ENCODE results near the gene AKAP8L.
A peak's percentile ranks its signal among the peaks of the same experiment; 100 is the strongest.

Gene AKAP8L

DNA sequence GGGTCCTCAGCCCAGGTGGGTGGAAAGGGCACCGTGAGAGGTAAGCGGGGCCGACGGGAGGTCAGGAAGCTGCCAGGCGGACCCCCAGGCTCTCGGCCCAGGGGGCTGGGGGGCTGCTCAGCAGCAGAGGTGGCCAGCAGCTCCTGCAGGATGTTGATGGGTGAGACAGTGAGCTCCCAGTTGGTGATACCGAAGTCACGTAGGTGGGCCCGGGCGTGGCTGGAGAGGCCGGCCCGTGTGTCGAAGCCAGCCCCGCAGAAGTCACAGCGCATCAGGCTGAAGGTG lies 18.0 kb upstream of the AKAP8L start:
- Histone ChIP-seq H3K27me3 (ENCODE audit: control insufficient read depth, insufficient read depth, low read length) (no peaks in the 10 kb centered on the region), H3K9ac (ENCODE audit: low read length) (no peak overlapping the region), H3K9me3 (ENCODE audit: control insufficient read depth, low read length) (no peaks in the 10 kb centered on the region), H3K4me1 (ENCODE audit: control insufficient read depth, insufficient read depth, low read length) (peaks cover 10% of the 10 kb centered on the region), H3K36me3 (ENCODE audit: control insufficient read depth, insufficient read depth, low read length) (no peaks in the 10 kb centered on the region), H3K4me3 (ENCODE audit: low read length) (no peak overlapping the region)

DNA sequence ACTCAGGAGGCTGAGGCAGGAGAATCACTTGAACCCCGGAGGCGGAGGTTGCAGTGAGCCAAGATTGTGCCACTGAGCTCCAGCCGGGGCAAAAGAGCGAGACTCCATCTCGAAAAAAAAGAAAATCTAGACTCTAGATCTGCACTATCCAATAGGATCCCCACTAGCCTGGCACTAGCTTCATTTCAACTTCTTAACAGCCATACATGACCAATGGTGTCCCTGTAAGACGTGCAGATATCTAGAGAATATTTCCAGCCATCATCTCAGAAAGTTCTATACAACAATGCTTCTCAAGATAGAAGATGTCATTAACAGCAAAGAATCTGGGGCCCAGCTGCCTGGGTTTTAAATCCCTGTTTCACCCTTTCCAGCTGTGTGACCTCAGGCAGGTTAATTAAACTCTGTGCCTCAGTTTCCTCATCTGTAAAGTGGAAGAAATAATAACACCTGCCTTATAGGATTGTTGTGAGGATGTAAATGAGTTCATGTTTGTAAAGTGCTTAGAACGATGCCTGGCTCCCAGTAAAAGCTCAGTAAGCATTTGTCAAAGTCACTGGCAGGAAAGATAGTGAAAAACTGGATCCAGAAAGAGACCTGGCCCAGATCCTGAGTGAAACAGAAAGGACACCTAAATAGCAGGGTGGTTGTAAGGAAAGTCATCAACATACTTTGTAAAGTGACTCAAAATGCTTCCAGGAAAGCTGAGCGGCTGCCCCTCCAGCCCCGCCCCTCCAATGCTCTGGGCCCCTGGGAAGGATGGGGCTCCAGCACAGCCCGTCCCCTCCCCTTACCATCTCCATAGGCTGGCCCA lies 17.4 kb upstream of the AKAP8L start:
- no peaks in the 10 kb centered on the region for H3K36me3 ChIP-seq (ENCODE audit: control insufficient read depth, insufficient read depth, low read length)
- no peaks in the 10 kb centered on the region for H3K9me3 ChIP-seq (ENCODE audit: control insufficient read depth, low read length)
- H3K4me3 ChIP-seq (ENCODE audit: low read length) = no peak overlapping the region
- H3K9ac ChIP-seq (ENCODE audit: low read length) = no peak overlapping the region
- H3K4me1 ChIP-seq (ENCODE audit: control insufficient read depth, insufficient read depth, low read length) = peaks cover 15% of the 10 kb centered on the region
- no peaks in the 10 kb centered on the region for H3K27me3 ChIP-seq (ENCODE audit: control insufficient read depth, insufficient read depth, low read length)

DNA sequence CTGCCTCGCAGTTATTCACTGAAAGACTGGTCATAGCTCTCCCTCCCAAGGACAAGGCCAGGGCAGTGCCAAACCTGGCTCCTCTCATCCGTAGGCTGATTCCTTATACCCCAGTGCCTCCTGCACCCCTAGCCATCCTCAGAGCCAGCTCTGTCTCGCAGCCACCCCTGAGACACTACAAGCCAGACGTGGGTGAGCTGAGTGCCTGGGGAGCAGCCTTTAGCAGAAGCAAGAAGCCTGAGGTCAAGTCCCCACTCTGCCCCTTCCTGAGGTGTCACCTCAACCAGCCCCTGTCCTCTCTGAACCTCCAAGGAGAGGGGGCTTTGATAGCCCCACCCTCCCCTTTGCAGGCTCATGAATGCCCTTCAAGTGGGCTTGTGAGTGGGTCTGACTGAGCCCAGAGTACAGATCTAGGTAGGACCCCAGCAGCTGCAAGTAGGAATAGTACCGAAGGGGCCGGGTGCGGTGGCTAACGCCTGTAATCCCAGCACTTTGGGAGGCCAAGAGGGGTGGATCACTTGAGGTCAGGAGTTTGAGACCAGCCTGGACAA lies 14.8 kb upstream of the AKAP8L start:
- H3K27me3 ChIP-seq (ENCODE audit: control insufficient read depth, insufficient read depth, low read length) = no peaks in the 10 kb centered on the region
- no peaks in the 10 kb centered on the region for H3K36me3 ChIP-seq (ENCODE audit: control insufficient read depth, insufficient read depth, low read length)
- no peaks in the 10 kb centered on the region for H3K9me3 ChIP-seq (ENCODE audit: control insufficient read depth, low read length)
- peaks cover 24% of the 10 kb centered on the region for H3K4me1 ChIP-seq (ENCODE audit: control insufficient read depth, insufficient read depth, low read length)
- peak overlapping the region; percentile 92 for H3K4me3 ChIP-seq (ENCODE audit: low read length)
- H3K9ac ChIP-seq (ENCODE audit: low read length) = peak overlapping the region; percentile 71

DNA sequence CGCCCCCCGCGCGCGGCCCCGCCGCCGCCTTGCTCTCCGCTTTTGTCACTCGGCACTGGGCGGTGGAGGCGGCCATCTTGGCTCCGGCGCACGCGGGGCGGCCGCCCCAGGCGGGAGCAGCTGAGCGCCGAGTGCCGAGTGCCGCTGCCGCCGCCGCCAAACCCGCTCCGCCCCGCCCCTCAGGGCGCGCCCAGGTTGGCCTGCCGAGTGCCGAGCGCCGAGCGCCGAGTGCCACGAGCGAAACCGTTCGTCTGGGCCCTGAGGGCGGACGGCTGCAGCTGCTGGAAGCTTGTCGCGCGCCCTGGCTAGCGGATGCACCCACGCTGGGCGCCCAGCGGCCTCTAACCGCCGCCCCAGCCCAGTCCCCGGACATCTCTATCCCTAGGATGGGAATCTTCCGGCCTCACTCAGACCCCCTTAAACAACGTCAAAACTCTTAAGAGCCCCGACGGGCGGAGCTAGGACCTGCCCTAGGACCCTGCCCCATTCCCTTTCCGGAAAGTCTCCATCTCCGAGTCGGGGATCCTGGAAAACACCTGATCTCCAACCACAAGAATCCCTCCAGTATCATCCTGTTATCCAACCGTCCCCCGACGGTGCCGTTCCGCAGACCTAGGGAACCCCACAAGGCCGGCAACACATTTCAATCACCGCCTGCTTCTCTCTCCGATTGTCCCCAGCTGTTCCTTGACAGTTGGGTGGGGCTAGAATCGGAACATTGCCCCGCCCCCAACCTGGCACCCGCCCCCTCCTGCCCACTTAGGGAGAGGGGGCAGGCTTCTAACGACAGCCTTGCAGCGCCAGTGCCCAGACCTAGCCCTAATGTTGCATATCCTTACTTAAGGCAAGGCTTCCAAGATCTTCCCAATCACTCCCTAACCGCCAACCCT lies 14.1 kb upstream of the AKAP8L start:
- no peaks in the 10 kb centered on the region for H3K9me3 ChIP-seq (ENCODE audit: control insufficient read depth, low read length)
- no peaks in the 10 kb centered on the region for H3K36me3 ChIP-seq (ENCODE audit: control insufficient read depth, insufficient read depth, low read length)
- H3K4me3 ChIP-seq (ENCODE audit: low read length) = peak overlapping the region; percentile 92
- no peaks in the 10 kb centered on the region for H3K27me3 ChIP-seq (ENCODE audit: control insufficient read depth, insufficient read depth, low read length)
- H3K9ac ChIP-seq (ENCODE audit: low read length) = peak overlapping the region; percentile 71
- H3K4me1 ChIP-seq (ENCODE audit: control insufficient read depth, insufficient read depth, low read length) = peaks cover 24% of the 10 kb centered on the region

DNA sequence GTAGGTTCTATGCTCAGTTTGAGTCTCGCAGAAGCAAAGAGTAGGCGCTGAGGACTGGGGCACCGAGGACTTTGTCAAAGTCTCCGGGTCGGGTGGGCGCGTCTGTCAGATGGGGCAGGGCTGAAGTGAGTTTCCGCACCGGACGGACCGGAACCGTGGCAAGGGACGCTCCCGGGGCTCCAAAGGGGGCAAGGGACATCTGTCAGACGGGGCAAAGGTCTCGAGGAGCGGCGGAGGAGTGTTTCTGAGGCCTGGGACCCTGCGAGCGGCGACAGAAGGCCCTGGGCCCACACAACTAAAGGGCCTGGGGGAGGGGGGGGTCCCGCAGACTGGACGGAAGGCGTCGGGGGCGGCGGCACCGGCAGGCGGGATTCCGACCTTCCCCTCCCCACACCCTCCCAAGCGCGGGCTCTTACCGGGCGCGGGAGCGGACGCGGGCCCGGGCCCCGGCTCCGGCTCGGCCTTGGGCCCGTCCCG lies 13.3 kb upstream of the AKAP8L start:
- no peaks in the 10 kb centered on the region for H3K36me3 ChIP-seq (ENCODE audit: control insufficient read depth, insufficient read depth, low read length)
- no peaks in the 10 kb centered on the region for H3K9me3 ChIP-seq (ENCODE audit: control insufficient read depth, low read length)
- peaks cover 24% of the 10 kb centered on the region for H3K4me1 ChIP-seq (ENCODE audit: control insufficient read depth, insufficient read depth, low read length)
- H3K27me3 ChIP-seq (ENCODE audit: control insufficient read depth, insufficient read depth, low read length) = no peaks in the 10 kb centered on the region
- peak overlapping the region; percentile 74 for H3K9ac ChIP-seq (ENCODE audit: low read length)
- H3K4me3 ChIP-seq (ENCODE audit: low read length) = peak overlapping the region; percentile 50

DNA sequence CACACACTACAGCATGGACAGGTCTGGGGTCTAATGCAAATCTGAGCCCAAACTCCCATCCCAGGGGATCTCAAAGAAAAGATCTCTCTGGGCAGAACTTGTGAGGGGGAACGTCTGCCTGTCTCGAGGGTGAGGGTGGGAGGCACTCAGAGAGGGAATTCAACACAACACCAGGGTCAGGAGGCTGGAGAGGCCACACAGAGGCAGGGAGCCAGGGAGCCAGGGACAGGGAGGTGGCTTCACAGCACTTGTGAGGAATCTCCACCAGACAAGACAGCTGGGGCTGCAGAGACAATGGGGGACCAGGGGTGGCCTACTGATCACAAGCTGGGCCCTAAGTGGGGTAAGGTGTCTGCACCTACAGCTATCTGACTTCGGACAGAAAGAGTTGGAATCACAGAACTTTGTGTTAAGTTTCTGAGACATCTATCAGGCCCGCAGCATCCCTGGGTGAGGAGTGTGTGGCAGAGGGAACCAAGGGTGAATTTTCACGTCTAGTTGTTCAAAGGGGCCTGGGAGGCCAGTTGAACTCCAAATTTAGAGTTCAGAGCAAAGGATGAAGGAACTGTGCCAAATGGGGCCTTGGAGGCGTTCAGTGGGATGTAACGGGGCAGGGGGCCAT lies 12.7 kb upstream of the AKAP8L start:
- no peaks in the 10 kb centered on the region for H3K9me3 ChIP-seq (ENCODE audit: control insufficient read depth, low read length)
- H3K4me3 ChIP-seq (ENCODE audit: low read length) = peak overlapping the region; percentile 50
- no peaks in the 10 kb centered on the region for H3K36me3 ChIP-seq (ENCODE audit: control insufficient read depth, insufficient read depth, low read length)
- no peaks in the 10 kb centered on the region for H3K27me3 ChIP-seq (ENCODE audit: control insufficient read depth, insufficient read depth, low read length)
- peak overlapping the region; percentile 74 for H3K9ac ChIP-seq (ENCODE audit: low read length)
- H3K4me1 ChIP-seq (ENCODE audit: control insufficient read depth, insufficient read depth, low read length) = peaks cover 24% of the 10 kb centered on the region

DNA sequence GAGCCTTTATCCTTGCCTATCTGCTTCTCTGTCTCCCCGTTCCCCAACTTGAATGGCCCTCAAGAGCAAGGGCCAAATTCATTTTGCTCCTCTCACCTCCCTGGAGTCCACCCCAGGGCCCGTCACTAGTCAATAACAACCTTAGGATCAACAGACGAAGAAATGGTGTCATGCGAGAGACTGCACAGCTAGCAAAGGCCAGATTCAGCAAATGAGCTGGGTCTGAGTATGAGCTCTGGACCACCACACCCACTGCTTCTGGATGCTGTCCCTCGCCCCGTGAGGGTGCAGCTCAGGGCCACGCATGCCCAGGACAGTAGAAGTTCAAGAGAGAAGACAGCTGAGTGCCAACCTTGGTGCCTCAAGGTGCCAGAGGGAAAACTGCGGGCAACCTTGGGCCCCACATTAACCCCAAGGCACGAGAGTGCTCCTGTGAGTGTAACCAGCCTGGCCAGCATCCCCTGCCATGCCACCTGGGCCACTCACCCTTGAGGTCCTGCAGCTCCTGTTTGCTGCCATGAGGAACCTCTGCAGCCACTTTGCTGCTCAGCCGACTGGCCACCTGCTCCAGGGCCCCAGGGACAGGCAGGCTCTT lies 11.8 kb upstream of the AKAP8L start:
- Histone ChIP-seq H3K36me3 (ENCODE audit: control insufficient read depth, insufficient read depth, low read length) (no peaks in the 10 kb centered on the region), H3K4me3 (ENCODE audit: low read length) (no peak overlapping the region), H3K9ac (ENCODE audit: low read length) (no peak overlapping the region), H3K27me3 (ENCODE audit: control insufficient read depth, insufficient read depth, low read length) (no peaks in the 10 kb centered on the region), H3K9me3 (ENCODE audit: control insufficient read depth, low read length) (no peaks in the 10 kb centered on the region), H3K4me1 (ENCODE audit: control insufficient read depth, insufficient read depth, low read length) (peaks cover 24% of the 10 kb centered on the region)

DNA sequence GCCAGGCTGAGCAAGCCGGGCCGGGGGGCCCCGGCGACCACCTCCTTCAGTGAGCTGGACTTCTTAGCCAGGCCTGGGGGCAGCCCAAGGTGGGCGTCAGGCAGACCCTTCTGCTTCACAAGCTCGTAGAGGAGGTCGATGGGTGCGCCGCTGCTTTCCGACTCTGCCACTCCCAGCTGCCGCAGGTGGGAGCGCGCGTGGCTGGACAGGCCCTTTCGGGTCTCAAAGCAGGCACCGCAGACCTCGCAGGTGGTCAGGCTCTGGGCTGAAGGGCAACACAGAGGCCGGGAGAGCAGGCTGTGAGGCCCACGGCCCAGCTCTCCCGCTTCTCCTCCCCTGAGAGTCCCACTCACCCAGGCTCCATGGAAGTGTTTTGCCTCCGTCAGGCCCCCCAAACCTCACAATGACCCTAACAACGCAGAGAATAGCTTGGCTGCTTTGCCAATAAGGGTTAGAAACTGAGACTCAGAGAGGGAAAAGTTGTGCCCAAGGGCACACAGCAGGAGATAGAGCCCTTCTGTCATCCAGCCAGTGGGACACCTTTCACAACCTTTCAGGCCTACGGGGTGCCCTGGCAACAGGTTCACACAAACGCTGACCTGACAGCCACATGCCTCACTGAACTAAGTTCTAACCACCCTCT lies 11.2 kb upstream of the AKAP8L start:
- Histone ChIP-seq H3K9me3 (ENCODE audit: control insufficient read depth, low read length) (no peaks in the 10 kb centered on the region), H3K27me3 (ENCODE audit: control insufficient read depth, insufficient read depth, low read length) (no peaks in the 10 kb centered on the region), H3K36me3 (ENCODE audit: control insufficient read depth, insufficient read depth, low read length) (no peaks in the 10 kb centered on the region), H3K4me3 (ENCODE audit: low read length) (no peak overlapping the region), H3K9ac (ENCODE audit: low read length) (no peak overlapping the region), H3K4me1 (ENCODE audit: control insufficient read depth, insufficient read depth, low read length) (peaks cover 24% of the 10 kb centered on the region)

DNA sequence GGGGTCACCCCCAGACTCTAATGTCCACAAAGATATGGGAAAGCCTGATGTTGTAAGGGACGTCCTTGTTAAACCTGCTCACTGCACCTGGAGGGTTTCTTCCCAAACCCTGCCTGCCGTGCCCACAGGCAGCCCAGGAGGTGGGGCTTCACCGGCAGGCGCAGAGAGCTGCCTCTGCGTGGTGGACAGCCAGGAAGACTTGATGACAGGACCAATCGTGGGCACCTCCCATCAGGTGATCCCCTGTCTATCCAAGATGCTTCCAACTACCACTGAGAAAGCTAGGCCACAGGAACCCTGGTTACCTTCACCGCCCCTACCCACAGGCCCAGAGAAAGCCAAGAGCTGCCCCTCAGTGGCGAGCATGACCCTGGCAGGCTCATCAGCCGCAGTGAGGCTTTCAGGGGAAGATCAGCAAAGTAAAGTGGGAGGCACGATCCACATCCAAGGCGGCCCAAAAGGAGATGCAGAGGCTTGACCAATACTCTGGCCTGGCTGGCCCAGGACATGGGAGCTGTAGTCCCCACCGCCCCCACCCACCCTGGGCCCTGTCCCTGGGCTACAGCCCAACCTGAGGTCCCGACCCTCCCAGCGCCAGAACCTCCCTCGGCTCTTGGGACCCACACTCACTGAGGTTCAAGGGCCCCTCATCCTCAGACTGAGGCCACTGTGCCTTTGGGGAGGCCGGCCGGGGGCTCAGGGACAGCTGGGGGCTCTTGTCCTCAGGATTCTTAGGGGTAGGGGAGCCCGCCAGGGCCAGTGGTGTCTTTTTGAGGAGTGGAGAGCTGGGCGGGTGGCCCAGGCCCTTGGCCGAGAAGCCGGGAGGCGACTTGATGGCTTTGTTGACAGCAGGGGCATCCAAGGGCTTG lies 10.4 kb upstream of the AKAP8L start:
- Histone ChIP-seq H3K4me1 (ENCODE audit: control insufficient read depth, insufficient read depth, low read length) (peaks cover 24% of the 10 kb centered on the region), H3K36me3 (ENCODE audit: control insufficient read depth, insufficient read depth, low read length) (no peaks in the 10 kb centered on the region)

DNA sequence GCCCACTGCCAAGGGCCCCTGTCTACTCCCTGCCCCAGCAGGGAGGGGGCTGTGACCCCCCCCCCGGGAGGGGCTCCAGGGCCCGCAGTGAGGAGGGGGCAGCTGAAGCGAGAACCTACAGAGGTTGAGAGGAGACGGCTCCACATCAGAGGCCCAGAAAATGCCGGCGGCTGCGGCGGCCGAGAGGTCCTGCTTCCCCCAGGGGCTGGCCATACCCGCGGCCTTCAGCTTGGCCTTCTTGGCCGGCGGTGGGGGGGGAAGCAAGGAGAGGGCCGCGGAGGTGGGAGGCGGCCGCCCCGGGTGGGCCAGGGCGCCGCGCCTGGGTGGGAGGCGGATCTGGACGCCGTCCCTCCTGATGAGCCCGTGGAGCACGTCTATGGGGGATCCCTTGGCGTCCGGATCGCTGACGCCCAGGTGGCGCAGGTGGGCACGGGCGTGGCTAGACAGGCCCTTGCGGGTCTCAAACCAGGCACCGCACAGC lies 9.2 kb upstream of the AKAP8L start:
- no peaks in the 10 kb centered on the region for H3K9me3 ChIP-seq (ENCODE audit: control insufficient read depth, low read length)
- peaks cover 6% of the 10 kb centered on the region for H3K36me3 ChIP-seq (ENCODE audit: control insufficient read depth, insufficient read depth, low read length)
- no peak overlapping the region for H3K4me3 ChIP-seq (ENCODE audit: low read length)
- H3K9ac ChIP-seq (ENCODE audit: low read length) = no peak overlapping the region
- H3K27me3 ChIP-seq (ENCODE audit: control insufficient read depth, insufficient read depth, low read length) = no peaks in the 10 kb centered on the region
- H3K4me1 ChIP-seq (ENCODE audit: control insufficient read depth, insufficient read depth, low read length) = peaks cover 18% of the 10 kb centered on the region

More for the DNA sequence above, 10.4 kb upstream of the AKAP8L start:
- H3K9ac ChIP-seq (ENCODE audit: low read length) = no peak overlapping the region
- H3K27me3 ChIP-seq (ENCODE audit: control insufficient read depth, insufficient read depth, low read length) = no peaks in the 10 kb centered on the region
- H3K4me3 ChIP-seq (ENCODE audit: low read length) = no peak overlapping the region
- H3K9me3 ChIP-seq (ENCODE audit: control insufficient read depth, low read length) = no peaks in the 10 kb centered on the region
